HepG2 (cell line): ENCODE results near the gene NFRKB.

Experiments
- FOXJ3 ChIP-seq: sonication (generic); formaldehyde crosslinking; IDR thresholded peaks from 2 replicates; pipeline ENCODE4 v1.4.0; 2020; ENCODE audit warnings: missing genetic modification reagents, mild to moderate bottlenecking, borderline replicate concordance
- MYC ChIP-seq: sonication (generic); formaldehyde crosslinking; IDR thresholded peaks from 2 replicates; pipeline ENCODE4 v1.9.0; 2021; ENCODE audit warnings: missing genetic modification reagents, borderline replicate concordance
- PAXIP1 ChIP-seq: sonication (generic); formaldehyde crosslinking; conservative IDR thresholded peaks from 2 replicates; pipeline ENCODE4 v1.4.0; 2020; ENCODE audit warnings: mild to moderate bottlenecking, missing genetic modification reagents, moderate library complexity
- POLR2A ChIP-seq, 2 experiments: IDR thresholded peaks; 2 replicates each; pipeline ENCODE4 v1.6.1; 2011; ENCODE audit warnings: low read depth in 2 of 2, low read length in 2 of 2, mild to moderate bottlenecking in 1 of 2, moderate library complexity in 1 of 2; ENCODE audit not compliant: insufficient read depth in 1 of 2
- SUZ12 ChIP-seq: fragments of 150-350 bp; IDR thresholded peaks from 2 replicates; pipeline ENCODE4 v1.6.1; 2014; ENCODE audit warnings: low read depth, low read length
- TSC22D2 ChIP-seq: sonication (generic); formaldehyde crosslinking; IDR thresholded peaks from 2 replicates; pipeline ENCODE4 v1.5.1; 2020; ENCODE audit warnings: missing genetic modification reagents, mild to moderate bottlenecking, borderline replicate concordance
- ZNF138 ChIP-seq: sonication (generic); formaldehyde crosslinking; IDR thresholded peaks from 2 replicates; pipeline ENCODE4 v1.5.0; 2020; ENCODE audit warnings: mild to moderate bottlenecking, low read depth, missing genetic modification reagents
- ZNF274 ChIP-seq: sonication (generic); formaldehyde crosslinking; IDR thresholded peaks from 2 replicates; pipeline ENCODE4 v1.5.1; 2020; ENCODE audit warnings: mild to moderate bottlenecking, missing genetic modification reagents
- ZNF597 ChIP-seq: sonication (generic); formaldehyde crosslinking; IDR thresholded peaks from 2 replicates; pipeline ENCODE4 v1.5.0; 2020; ENCODE audit warnings: missing genetic modification reagents
- TF ChIP-seq, protein P1 (sequence below): sonication (generic); formaldehyde crosslinking; IDR thresholded peaks from 2 replicates; pipeline ENCODE4 v1.8.0; 2022; ENCODE audit warnings: missing genetic modification reagents, mild to moderate bottlenecking, moderate library complexity, borderline replicate concordance
- TF ChIP-seq, protein P2 (sequence below): sonication (generic); formaldehyde crosslinking; IDR thresholded peaks from 2 replicates; pipeline ENCODE4 v1.5.0; 2020; ENCODE audit warnings: missing genetic modification reagents, mild to moderate bottlenecking, borderline replicate concordance
- TF ChIP-seq, protein P3 (sequence below): sonication (generic); formaldehyde crosslinking; IDR thresholded peaks from 2 replicates; pipeline ENCODE4 v1.5.1; 2020; ENCODE audit warnings: mild to moderate bottlenecking, missing genetic modification reagents
- TF ChIP-seq, protein P4 (sequence below): sonication (generic); formaldehyde crosslinking; IDR thresholded peaks from 2 replicates; pipeline ENCODE4 v1.5.0; 2020; ENCODE audit warnings: mild to moderate bottlenecking, missing genetic modification reagents, moderate library complexity

GRCh38 chr11:129896062-129896461, 684 bp upstream of the NFRKB start:
- TF ChIP-seq, protein P1, sequence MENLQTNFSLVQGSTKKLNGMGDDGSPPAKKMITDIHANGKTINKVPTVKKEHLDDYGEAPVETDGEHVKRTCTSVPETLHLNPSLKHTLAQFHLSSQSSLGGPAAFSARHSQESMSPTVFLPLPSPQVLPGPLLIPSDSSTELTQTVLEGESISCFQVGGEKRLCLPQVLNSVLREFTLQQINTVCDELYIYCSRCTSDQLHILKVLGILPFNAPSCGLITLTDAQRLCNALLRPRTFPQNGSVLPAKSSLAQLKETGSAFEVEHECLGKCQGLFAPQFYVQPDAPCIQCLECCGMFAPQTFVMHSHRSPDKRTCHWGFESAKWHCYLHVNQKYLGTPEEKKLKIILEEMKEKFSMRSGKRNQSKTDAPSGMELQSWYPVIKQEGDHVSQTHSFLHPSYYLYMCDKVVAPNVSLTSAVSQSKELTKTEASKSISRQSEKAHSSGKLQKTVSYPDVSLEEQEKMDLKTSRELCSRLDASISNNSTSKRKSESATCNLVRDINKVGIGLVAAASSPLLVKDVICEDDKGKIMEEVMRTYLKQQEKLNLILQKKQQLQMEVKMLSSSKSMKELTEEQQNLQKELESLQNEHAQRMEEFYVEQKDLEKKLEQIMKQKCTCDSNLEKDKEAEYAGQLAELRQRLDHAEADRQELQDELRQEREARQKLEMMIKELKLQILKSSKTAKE (CRISPR knock-in tag) = no peak
- TF ChIP-seq, protein P2, sequence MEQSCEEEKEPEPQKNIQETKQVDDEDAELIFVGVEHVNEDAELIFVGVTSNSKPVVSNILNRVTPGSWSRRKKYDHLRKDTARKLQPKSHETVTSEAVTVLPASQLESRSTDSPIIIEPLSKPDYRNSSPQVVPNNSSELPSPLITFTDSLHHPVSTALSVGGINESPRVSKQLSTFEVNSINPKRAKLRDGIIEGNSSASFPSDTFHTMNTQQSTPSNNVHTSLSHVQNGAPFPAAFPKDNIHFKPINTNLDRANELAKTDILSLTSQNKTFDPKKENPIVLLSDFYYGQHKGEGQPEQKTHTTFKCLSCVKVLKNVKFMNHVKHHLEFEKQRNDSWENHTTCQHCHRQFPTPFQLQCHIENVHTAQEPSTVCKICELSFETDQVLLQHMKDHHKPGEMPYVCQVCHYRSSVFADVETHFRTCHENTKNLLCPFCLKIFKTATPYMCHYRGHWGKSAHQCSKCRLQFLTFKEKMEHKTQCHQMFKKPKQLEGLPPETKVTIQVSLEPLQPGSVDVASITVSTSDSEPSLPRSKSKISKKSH (CRISPR knock-in tag) = no peak
- TF ChIP-seq ZNF597 (CRISPR knock-in tag) (no peak), MYC (CRISPR knock-in tag) (no peak), FOXJ3 (CRISPR knock-in tag) (no peak), TSC22D2 (CRISPR knock-in tag) (no peak), ZNF274 (CRISPR knock-in tag) (no peak), POLR2A (IDR thresholded peaks at IDR 0.05; ENCODE audit: insufficient read depth in 1 of 2, low read depth in 2 of 2, low read length in 2 of 2) (no peak), PAXIP1 (CRISPR knock-in tag) (no peak), SUZ12 (no peak), ZNF138 (CRISPR knock-in tag) (no peak)
- TF ChIP-seq, protein P3, sequence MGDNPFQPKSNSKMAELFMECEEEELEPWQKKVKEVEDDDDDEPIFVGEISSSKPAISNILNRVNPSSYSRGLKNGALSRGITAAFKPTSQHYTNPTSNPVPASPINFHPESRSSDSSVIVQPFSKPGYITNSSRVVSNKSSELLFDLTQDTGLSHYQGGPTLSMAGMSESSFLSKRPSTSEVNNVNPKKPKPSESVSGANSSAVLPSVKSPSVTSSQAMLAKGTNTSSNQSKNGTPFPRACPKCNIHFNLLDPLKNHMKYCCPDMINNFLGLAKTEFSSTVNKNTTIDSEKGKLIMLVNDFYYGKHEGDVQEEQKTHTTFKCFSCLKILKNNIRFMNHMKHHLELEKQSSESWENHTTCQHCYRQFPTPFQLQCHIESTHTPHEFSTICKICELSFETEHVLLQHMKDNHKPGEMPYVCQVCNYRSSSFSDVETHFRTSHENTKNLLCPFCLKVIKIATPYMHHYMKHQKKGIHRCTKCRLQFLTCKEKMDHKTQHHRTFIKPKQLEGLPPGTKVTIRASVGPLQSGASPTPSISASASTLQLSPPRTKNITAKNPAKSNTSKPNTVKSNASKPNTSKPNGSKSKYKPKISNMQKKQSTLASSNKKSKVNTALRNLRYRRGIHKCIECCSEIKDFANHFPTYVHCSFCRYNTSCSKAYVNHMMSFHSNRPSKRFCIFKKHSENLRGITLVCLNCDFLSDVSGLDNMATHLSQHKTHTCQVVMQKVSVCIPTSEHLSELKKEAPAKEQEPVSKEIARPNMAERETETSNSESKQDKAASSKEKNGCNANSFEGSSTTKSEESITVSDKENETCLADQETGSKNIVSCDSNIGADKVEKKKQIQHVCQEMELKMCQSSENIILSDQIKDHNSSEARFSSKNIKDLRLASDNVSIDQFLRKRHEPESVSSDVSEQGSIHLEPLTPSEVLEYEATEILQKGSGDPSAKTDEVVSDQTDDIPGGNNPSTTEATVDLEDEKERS (CRISPR knock-in tag) = no peak
- TF ChIP-seq, protein P4, sequence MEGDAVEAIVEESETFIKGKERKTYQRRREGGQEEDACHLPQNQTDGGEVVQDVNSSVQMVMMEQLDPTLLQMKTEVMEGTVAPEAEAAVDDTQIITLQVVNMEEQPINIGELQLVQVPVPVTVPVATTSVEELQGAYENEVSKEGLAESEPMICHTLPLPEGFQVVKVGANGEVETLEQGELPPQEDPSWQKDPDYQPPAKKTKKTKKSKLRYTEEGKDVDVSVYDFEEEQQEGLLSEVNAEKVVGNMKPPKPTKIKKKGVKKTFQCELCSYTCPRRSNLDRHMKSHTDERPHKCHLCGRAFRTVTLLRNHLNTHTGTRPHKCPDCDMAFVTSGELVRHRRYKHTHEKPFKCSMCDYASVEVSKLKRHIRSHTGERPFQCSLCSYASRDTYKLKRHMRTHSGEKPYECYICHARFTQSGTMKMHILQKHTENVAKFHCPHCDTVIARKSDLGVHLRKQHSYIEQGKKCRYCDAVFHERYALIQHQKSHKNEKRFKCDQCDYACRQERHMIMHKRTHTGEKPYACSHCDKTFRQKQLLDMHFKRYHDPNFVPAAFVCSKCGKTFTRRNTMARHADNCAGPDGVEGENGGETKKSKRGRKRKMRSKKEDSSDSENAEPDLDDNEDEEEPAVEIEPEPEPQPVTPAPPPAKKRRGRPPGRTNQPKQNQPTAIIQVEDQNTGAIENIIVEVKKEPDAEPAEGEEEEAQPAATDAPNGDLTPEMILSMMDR (CRISPR knock-in tag) = no peak
